DMS 273 (cell line): ENCODE data around the gene MTMR8.
"Not testable (repeated sequence)": the region's sequence is repeated elsewhere in the genome, so short reads cannot be mapped to it uniquely, and the experiment has no call there.

ENCODE experiments used
- DNase-seq: peaks from one replicate; lab custom pipeline; 2025; ENCODE audit not compliant: unreplicated experiment; lab: John Stamatoyannopoulos, UW

The MTMR8 gene

GRCh38 chrX:64394874-64395567 is at the start of gene MTMR8:
Gene MTMR8 (minus strand): TSS chrX:64395452. CDS start chrX:64395363, 89 bp downstream.
- no peak for DNase-seq

DNA sequence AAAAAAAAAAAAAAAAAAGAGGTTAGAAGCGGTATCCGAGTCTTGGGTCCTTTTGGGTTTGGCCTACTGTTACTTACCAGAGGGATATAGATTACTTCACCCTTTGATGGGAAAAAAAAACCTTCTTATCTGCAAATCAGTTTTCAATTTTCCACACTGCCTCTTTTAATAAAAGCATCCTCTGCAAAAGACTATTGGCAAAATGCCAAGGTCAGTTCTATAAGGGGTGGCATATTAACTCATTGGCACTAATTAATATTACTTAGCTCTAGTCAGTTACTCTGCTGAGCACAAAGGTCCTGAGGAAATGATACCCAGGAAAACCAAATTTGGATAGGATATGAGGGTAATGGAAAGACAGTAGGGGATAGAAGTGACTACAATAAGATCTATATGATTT is 44.3 kb upstream of the MTMR8 start:
- DNase-seq: no peak

GRCh38 chrX:64437665-64438064 is 42.4 kb upstream of the MTMR8 start:
- no peak for DNase-seq

DNA sequence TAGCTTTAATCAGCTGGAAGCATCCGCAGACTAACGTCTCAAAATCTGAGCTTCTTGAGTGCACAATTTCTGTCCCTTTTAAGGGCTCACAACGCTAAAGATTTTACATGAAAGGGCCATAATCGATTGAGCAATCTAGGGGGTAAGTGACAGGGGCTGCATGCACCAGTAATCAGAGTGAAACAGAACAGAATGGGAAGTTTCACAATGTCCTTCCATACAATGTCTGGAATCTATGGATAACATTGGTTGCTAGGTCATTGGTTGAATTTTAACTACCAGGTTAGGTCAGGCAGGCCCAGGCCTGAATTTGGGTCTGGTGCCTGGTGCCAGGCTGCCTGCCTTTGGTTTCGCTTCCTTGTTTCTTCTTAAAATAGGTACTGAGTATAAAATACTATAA is 42.0 kb upstream of the MTMR8 start:
- DNase-seq: no peak

GRCh38 chrX:64428371-64428770 is 33.1 kb upstream of the MTMR8 start:
- DNase-seq: no peak

DNA sequence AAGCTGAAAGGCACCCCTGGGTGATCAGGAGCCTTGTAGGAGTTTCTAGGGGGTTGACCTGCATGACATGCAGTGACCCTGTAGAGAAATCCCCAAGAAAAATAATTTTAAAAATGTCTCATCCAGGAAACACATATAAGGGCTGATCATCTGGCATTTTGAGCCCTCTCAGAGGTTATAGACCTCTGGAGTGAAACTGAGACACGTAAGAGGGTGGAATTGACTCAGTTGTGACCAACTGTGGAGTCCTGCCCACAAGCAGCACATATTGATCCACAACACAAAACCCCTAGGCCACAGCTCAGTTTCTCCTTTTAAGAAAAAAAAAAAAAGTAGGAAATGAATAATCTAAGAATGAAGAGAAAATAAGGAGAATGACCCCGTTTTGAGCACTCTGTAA is 32.5 kb upstream of the MTMR8 start:
- no peak for DNase-seq

- no peak for DNase-seq
Observed at GRCh38 chrX:64427281-64427680, 32.0 kb upstream of the MTMR8 start.

- DNase-seq: not testable (repeated sequence)
Observed at GRCh38 chrX:64409730-64410129, 14.5 kb upstream of the MTMR8 start.

DNA sequence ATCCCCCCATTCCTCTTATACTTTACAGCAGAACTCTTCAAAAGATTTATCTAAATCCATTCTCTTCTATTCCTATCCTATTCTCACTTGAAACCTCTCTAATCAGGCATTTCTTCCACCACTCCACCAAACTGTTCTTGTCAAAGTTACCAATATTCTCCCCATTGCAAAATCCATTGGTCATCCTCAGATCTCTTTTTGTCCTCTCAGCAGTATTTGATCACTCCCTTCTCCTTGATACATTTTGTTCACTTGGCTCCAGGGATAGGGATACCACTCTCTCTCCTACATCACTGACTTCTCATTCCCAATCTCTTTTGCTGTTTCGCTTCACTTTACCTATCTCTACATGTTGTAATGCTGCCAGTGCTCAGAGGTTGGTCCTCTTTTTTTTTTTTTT is 2.8 kb upstream of the MTMR8 start:
- DNase-seq: no peak

GRCh38 chrX:64395568-64395929 is 297 bp upstream of the MTMR8 start:
- DNase-seq: no peak

- no peak for DNase-seq
Observed at GRCh38 chrX:64394059-64394873, 986 bp downstream of the MTMR8 start.

- no peak for DNase-seq
Observed at GRCh38 chrX:64389489-64389888, 5.8 kb downstream of the MTMR8 start.

DNA sequence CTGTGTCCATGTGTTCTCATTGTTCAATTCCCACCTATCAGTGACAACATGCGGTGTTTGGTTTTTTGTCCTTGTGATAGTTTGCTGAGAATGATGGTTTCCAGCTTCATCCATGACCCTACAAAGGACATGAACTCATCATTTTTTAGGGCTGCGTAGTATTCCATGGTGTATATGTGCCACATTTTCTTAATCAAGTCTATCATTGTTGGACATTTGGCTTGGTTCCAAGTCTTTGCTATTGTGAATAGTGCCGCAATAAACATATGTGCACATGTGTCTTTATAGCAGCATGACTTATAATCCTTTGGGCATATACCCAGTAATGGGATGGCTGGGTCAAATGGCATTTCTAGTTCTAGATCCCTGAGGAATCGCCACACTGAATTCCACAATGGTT is 14.5 kb downstream of the MTMR8 start:
- DNase-seq: not testable (repeated sequence)

DNA sequence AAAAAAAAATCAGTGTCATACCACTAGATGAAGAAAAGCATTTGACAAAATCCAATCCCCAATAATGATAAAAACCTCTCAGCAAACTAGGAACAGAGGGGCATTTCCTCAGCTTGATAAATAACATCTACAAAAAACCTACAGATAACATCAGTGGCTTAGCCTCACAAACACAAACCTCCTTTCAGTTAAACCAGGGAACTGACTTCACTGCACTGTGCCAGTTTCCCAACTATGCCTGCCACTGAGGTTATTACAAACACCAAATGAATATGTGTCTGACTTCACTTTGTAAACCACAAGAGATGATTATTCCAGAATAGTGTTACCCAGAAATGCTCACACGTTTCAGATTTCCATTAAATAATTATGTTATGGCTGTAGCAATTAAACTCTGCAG is 15.3 kb downstream of the MTMR8 start:
- no peak for DNase-seq

DNA sequence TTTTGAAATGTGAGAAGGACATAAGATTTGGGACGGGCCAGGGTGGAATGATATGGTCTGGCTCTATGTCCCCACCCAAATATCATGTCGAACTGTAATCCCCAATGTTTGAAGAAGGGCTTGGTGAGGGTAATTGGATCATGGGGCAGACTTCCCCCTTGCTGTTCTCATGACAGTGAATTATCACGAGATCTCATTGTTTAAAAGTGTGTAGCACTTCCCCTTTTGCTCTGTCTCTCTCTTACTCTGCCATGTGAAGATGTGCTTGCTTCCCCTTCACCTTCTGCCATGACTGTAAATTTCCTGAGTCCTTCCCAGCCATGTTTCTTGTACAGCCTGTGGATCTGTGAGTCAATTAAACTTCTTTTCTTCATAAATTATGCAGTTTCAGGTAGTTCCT is 17.5 kb downstream of the MTMR8 start:
- DNase-seq: no peak

- no peak for DNase-seq
Observed at GRCh38 chrX:64352081-64352480, 43.2 kb downstream of the MTMR8 start.

DNA sequence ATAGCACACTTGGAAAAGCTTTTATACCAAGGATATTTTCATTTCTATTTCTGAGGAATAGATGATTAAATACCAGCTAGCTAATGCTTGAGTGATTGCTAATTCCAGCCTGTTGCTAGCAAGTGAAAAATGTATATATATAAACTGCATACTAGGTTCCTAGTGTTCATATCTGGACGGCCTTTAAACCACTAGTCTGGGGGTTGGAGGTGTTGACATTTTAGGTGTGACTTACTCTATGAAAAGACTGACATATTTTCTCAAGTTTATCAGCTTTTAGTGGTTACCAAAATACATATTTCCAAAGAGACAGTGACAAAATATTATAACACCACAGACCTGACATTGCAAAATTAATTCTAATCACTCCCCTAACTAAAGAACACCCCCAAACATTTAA is 44.7 kb downstream of the MTMR8 start:
- no peak for DNase-seq

DNA sequence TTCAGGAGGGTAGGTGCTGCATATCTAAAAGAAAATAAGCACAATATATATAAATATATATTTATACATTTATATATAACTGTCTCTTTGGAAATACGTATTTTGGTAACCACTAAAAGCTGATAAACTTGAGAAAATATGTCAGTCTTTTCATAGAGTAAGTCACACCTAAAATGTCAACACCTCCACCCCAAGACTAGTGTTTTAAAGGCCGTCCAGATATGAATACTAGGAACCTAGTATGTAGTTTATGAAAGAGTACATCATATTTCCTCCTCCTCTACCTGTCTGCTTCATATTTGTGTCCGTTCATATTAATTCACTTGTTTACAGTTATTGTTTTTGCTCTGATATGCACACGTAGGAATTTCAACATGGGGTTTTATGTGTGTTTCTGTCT is 45.2 kb downstream of the MTMR8 start:
- DNase-seq: no peak

DNA sequence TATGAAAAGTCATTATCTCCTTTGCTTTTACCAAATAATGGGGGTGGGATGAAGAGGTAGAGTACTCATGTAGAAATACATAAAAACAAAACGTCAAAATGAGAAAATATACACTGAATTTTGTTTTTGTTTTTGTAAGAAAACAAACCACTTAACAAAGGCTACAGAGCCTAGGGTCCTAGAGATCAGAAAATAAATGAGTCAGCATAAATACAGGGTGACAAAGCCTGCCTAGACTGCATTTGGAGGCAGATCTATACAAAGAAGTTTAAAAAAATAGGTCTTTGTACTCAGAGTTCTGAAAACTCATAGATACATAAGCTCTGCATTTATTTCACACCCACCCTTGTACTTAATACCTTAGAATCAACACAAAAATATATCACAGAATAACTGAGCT is 52.4 kb downstream of the MTMR8 start:
- no peak for DNase-seq

GRCh38 chrX:64338296-64338695 is 57.0 kb downstream of the MTMR8 start:
- no peak for DNase-seq

DNA sequence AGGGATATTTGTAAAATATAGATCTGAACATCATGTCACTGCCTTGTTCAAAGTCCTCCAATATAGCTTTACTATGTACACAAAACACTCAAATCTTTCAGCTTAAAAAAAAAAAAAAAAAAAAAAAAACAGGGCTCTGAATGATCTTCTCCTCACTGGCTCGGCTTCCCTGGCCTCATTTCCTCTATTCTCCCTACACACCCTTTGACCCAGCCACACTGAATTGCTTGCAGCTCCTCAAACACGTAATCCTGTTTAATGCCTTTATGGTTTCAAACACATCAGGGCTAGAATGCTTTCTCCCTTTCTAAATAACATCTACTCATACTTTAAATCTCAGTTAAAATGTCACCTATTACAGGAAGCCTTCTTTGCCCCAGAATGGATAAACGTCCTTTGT is 60.8 kb downstream of the MTMR8 start:
- no peak for DNase-seq

GRCh38 chrX:64330284-64330683 is 65.0 kb downstream of the MTMR8 start:
- DNase-seq: no peak

DNA sequence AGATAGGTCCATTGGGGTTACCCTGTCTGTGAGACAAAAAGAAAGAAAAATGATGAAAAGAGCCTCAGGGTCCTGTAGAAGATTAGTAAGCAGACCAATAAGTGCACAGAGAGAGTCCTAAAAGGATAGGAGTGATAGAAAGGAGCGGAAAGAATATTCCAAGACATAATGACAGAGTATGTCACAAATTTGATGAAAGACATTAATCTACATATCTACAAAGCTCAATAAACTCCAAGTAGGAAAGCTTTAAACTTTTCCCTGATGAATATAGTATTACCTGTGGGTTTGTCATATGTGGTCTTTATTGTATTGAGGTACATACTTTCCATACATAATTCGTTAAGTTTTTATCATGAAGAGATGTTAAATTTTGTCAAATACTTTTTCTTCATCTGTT is 73.7 kb downstream of the MTMR8 start:
- no peak for DNase-seq
